ENCODE measurements around the gene ATP2C2. TPM values are rescaled to one million over a fixed set of nuclear protein-coding genes. Genes with fewer than 3 reads are reported as not detected.

ATP2C2 gene
- total RNA-seq, 2 donors from 2014 or later = 2.0 to 2.6 TPM

DNA sequence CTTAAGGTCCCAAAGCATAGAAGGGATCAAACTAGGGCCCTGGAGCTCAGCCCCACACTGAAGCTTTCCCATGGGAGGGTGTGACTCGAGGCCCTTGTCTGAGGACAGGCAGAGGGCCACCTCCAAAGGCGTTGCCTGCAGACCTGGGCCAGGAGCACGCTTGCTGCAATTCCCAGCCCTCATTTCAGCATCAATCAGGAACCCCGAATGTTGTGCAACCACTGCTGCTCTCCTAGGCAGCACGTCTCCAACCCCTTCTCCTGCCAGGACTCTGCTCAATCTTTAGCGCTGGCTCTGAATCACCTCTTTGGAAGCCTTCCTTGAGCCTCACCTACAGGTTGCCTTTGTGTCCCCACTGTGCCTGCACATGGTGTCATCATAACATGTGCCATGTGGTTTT is 14.0 kb upstream of the ATP2C2 start:
- Mint-ChIP-seq H3K27ac (no peak overlapping the region), H3K36me3 (ENCODE audit: low read depth) (no peaks in the 10 kb centered on the region)
- 92 to 93% methylated on average over 6 of the region's 6 CpGs for WGBS, 2 experiments (ENCODE audit: insufficient coverage in 1 of 2, insufficient read length in 1 of 2)

GRCh38 chr16:84355149-84355548 is 13.2 kb upstream of the ATP2C2 start:
- Mint-ChIP-seq H3K4me1 (peaks cover 10% of the 10 kb centered on the region), H3K27me3 (ENCODE audit: insufficient read depth) (no peaks in the 10 kb centered on the region), H3K4me3 (no peak overlapping the region), H3K9me3 (no peaks in the 10 kb centered on the region), H3K27ac (no peak overlapping the region), H3K36me3 (ENCODE audit: low read depth) (no peaks in the 10 kb centered on the region)
- H3K9me3 ChIP-seq (ENCODE audit: control insufficient read depth, low read length) = no peaks in the 10 kb centered on the region
- H3K4me1 ChIP-seq (ENCODE audit: control insufficient read depth, insufficient read depth, low read length) = peaks cover 4% of the 10 kb centered on the region
- WGBS, 2 experiments (ENCODE audit: insufficient coverage in 1 of 2, insufficient read length in 1 of 2) = 100% methylated on average over 1 of the region's 2 CpGs; no CpG with 5 or more reads in 1 of the 2 experiments
- H3K9ac ChIP-seq (ENCODE audit: extremely low read depth, low read length, poor library complexity, severe bottlenecking) = no peak overlapping the region
- no peak for DNase-seq
- H3K36me3 ChIP-seq (ENCODE audit: control insufficient read depth, insufficient read depth, low read length) = no peaks in the 10 kb centered on the region
- TF ChIP-seq, protein P1, sequence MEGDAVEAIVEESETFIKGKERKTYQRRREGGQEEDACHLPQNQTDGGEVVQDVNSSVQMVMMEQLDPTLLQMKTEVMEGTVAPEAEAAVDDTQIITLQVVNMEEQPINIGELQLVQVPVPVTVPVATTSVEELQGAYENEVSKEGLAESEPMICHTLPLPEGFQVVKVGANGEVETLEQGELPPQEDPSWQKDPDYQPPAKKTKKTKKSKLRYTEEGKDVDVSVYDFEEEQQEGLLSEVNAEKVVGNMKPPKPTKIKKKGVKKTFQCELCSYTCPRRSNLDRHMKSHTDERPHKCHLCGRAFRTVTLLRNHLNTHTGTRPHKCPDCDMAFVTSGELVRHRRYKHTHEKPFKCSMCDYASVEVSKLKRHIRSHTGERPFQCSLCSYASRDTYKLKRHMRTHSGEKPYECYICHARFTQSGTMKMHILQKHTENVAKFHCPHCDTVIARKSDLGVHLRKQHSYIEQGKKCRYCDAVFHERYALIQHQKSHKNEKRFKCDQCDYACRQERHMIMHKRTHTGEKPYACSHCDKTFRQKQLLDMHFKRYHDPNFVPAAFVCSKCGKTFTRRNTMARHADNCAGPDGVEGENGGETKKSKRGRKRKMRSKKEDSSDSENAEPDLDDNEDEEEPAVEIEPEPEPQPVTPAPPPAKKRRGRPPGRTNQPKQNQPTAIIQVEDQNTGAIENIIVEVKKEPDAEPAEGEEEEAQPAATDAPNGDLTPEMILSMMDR (conservative IDR thresholded peaks at IDR 0.05) = no peak
- H3K4me3 ChIP-seq (ENCODE audit: low read length) = no peak overlapping the region
- no peaks in the 10 kb centered on the region for H3K27me3 ChIP-seq (ENCODE audit: control insufficient read depth, insufficient read depth, low read length, poor library complexity, severe bottlenecking)
- no peak overlapping the region for H3K27ac ChIP-seq (ENCODE audit: low read depth, low read length)

More for the DNA sequence above, 14.0 kb upstream of the ATP2C2 start:
- Histone ChIP-seq H3K4me3 (ENCODE audit: low read length) (no peak overlapping the region), H3K9ac (ENCODE audit: extremely low read depth, low read length, poor library complexity, severe bottlenecking) (no peak overlapping the region), H3K9me3 (ENCODE audit: control insufficient read depth, low read length) (no peaks in the 10 kb centered on the region), H3K4me1 (ENCODE audit: control insufficient read depth, insufficient read depth, low read length) (peaks cover 4% of the 10 kb centered on the region), H3K36me3 (ENCODE audit: control insufficient read depth, insufficient read depth, low read length) (no peaks in the 10 kb centered on the region), H3K27ac (ENCODE audit: low read depth, low read length) (no peak overlapping the region), H3K27me3 (ENCODE audit: control insufficient read depth, insufficient read depth, low read length, poor library complexity, severe bottlenecking) (no peaks in the 10 kb centered on the region)
- TF ChIP-seq, protein P1 (conservative IDR thresholded peaks at IDR 0.05) = no peak
- Mint-ChIP-seq H3K27me3 (ENCODE audit: insufficient read depth) (no peaks in the 10 kb centered on the region), H3K9me3 (no peaks in the 10 kb centered on the region), H3K4me1 (peaks cover 10% of the 10 kb centered on the region), H3K4me3 (no peak overlapping the region)
- no peak for DNase-seq

DNA sequence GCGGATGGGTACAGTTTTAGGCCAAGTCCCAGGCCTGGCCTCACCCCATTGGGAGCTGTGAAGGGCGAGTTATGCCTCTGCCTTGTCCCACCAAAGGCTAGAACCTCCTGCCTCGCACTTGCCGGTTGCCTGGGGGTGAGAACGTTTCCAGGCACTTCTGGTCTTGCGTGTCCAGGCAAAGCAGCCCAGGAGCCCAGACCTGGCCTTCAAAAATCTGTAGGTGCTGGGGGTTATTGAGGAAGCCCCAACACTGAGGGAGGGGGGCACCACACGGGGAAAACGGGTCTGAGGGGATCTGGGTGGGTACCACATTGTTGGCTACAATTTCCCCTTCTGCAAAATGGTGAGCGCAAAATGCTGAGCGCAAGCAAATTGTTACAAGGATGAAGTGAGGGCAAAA is 12.2 kb upstream of the ATP2C2 start:
- TF ChIP-seq, protein P1 (conservative IDR thresholded peaks at IDR 0.05) = no peak
- H3K9ac ChIP-seq (ENCODE audit: extremely low read depth, low read length, poor library complexity, severe bottlenecking) = no peak overlapping the region
- Mint-ChIP-seq H3K27me3 (ENCODE audit: insufficient read depth) (no peaks in the 10 kb centered on the region), H3K36me3 (ENCODE audit: low read depth) (no peaks in the 10 kb centered on the region), H3K9me3 (no peaks in the 10 kb centered on the region), H3K27ac (no peak overlapping the region), H3K4me3 (no peak overlapping the region), H3K4me1 (peaks cover 10% of the 10 kb centered on the region)
- 85 to 93% methylated on average over 7 to 10 of the region's 10 CpGs for WGBS, 2 experiments (ENCODE audit: insufficient coverage in 1 of 2, insufficient read length in 1 of 2)
- H3K4me1 ChIP-seq (ENCODE audit: control insufficient read depth, insufficient read depth, low read length) = peaks cover 4% of the 10 kb centered on the region
- H3K27me3 ChIP-seq (ENCODE audit: control insufficient read depth, insufficient read depth, low read length, poor library complexity, severe bottlenecking) = no peaks in the 10 kb centered on the region
- peak overlapping the region; percentile 73 for H3K27ac ChIP-seq (ENCODE audit: low read depth, low read length)
- no peak overlapping the region for H3K4me3 ChIP-seq (ENCODE audit: low read length)
- H3K36me3 ChIP-seq (ENCODE audit: control insufficient read depth, insufficient read depth, low read length) = no peaks in the 10 kb centered on the region
- no peaks in the 10 kb centered on the region for H3K9me3 ChIP-seq (ENCODE audit: control insufficient read depth, low read length)
- DNase-seq = no peak
